ENCODE data around the gene ZNF185. TPM values are rescaled to one million over a fixed set of nuclear protein-coding genes. Genes with fewer than 3 reads are reported as not detected.

ZNF185 gene
- total and polyA plus RNA-seq, 4 donors: 2.6 to 13.5 (median 6.4) TPM

GRCh38 chrX:152930516-152930915 lies 32.6 kb downstream of the ZNF185 start:
- WGBS, 2 donors: 79 to 95% methylated on average over 4 of the region's 4 CpGs
- intact Hi-C loops (cut with DNase I): no loop called here
- no peaks in the 10 kb centered on the region for H3K36me3 ChIP-seq (ENCODE audit: control insufficient read depth in 1 of 2, insufficient read depth in 2 of 2, low read length in 1 of 2)
- no peak overlapping the region for H3K4me3 ChIP-seq (ENCODE audit: low read length in 2 of 2)
- no peaks in the 10 kb centered on the region for H3K4me1 ChIP-seq (ENCODE audit: control insufficient read depth in 1 of 2, insufficient read depth in 2 of 2, low read length in 2 of 2)
- H3K27me3 ChIP-seq (ENCODE audit: control insufficient read depth in 1 of 2, insufficient read depth in 2 of 2, low read length in 1 of 2): no peaks in the 10 kb centered on the region
- H3K9me3 ChIP-seq (ENCODE audit: control insufficient read depth, low read length): no peaks in the 10 kb centered on the region
- H3K27ac ChIP-seq (ENCODE audit: low read depth in 1 of 2, low read length in 2 of 2): no peak overlapping the region
- ATAC-seq (ENCODE audit: low FRiP score) (no peak), DNase-seq (peak; percentile 29 to 38)

GRCh38 chrX:152932144-152932543 lies 34.3 kb downstream of the ZNF185 start:
- DNase-seq: peak; percentile 29 to 49
- ATAC-seq (ENCODE audit: low FRiP score): no peak
- H3K9me3 ChIP-seq (ENCODE audit: control insufficient read depth, low read length): no peaks in the 10 kb centered on the region
- no peaks in the 10 kb centered on the region for H3K27me3 ChIP-seq (ENCODE audit: control insufficient read depth in 1 of 2, insufficient read depth in 2 of 2, low read length in 1 of 2)
- no peaks in the 10 kb centered on the region for H3K36me3 ChIP-seq (ENCODE audit: control insufficient read depth in 1 of 2, insufficient read depth in 2 of 2, low read length in 1 of 2)
- no peak overlapping the region for H3K4me3 ChIP-seq (ENCODE audit: low read length in 2 of 2)
- WGBS, 2 donors: 82 to 94% methylated on average over 6 of the region's 6 CpGs
- H3K4me1 ChIP-seq (ENCODE audit: control insufficient read depth in 1 of 2, insufficient read depth in 2 of 2, low read length in 2 of 2): no peaks in the 10 kb centered on the region
- H3K27ac ChIP-seq (ENCODE audit: low read depth in 1 of 2, low read length in 2 of 2): no peak overlapping the region
- intact Hi-C loops (cut with DNase I): no loop called here

- intact Hi-C loops (cut with DNase I): no loop called here
- Histone ChIP-seq H3K27me3 (ENCODE audit: control insufficient read depth in 1 of 2, insufficient read depth in 2 of 2, low read length in 1 of 2) (no peaks in the 10 kb centered on the region), H3K9me3 (ENCODE audit: control insufficient read depth, low read length) (no peaks in the 10 kb centered on the region), H3K36me3 (ENCODE audit: control insufficient read depth in 1 of 2, insufficient read depth in 2 of 2, low read length in 1 of 2) (no peaks in the 10 kb centered on the region), H3K4me1 (ENCODE audit: control insufficient read depth in 1 of 2, insufficient read depth in 2 of 2, low read length in 2 of 2) (no peaks in the 10 kb centered on the region), H3K4me3 (ENCODE audit: low read length in 2 of 2) (no peak overlapping the region), H3K27ac (ENCODE audit: low read depth in 1 of 2, low read length in 2 of 2) (no peak overlapping the region)
- no peak for ATAC-seq (ENCODE audit: low FRiP score)
- 78 to 94% methylated on average over 8 of the region's 8 CpGs for WGBS, 2 donors
- peak in 1 of 2 donors; percentile 51 for DNase-seq
Observed at GRCh38 chrX:152932598-152933175, 34.8 kb downstream of the ZNF185 start.

GRCh38 chrX:152936306-152936705 lies 38.4 kb downstream of the ZNF185 start:
- ATAC-seq (ENCODE audit: low FRiP score) (no peak), DNase-seq (peak; percentile 44 to 60)
- Histone ChIP-seq H3K27ac (ENCODE audit: low read depth in 1 of 2, low read length in 2 of 2) (no peak overlapping the region), H3K36me3 (ENCODE audit: control insufficient read depth in 1 of 2, insufficient read depth in 2 of 2, low read length in 1 of 2) (no peaks in the 10 kb centered on the region), H3K4me1 (ENCODE audit: control insufficient read depth in 1 of 2, insufficient read depth in 2 of 2, low read length in 2 of 2) (no peaks in the 10 kb centered on the region), H3K9me3 (ENCODE audit: control insufficient read depth, low read length) (no peaks in the 10 kb centered on the region), H3K27me3 (ENCODE audit: control insufficient read depth in 1 of 2, insufficient read depth in 2 of 2, low read length in 1 of 2) (no peaks in the 10 kb centered on the region), H3K4me3 (ENCODE audit: low read length in 2 of 2) (no peak overlapping the region)
- WGBS, 2 donors: 59 to 90% methylated on average over 2 of the region's 2 CpGs
- intact Hi-C loops (cut with DNase I): no loop called here

GRCh38 chrX:152937236-152937635 lies 39.4 kb downstream of the ZNF185 start:
- intact Hi-C loops (cut with DNase I): no loop called here
- Histone ChIP-seq H3K4me3 (ENCODE audit: low read length in 2 of 2) (no peak overlapping the region), H3K9me3 (ENCODE audit: control insufficient read depth, low read length) (no peaks in the 10 kb centered on the region), H3K27ac (ENCODE audit: low read depth in 1 of 2, low read length in 2 of 2) (no peak overlapping the region), H3K27me3 (ENCODE audit: control insufficient read depth in 1 of 2, insufficient read depth in 2 of 2, low read length in 1 of 2) (no peaks in the 10 kb centered on the region), H3K36me3 (ENCODE audit: control insufficient read depth in 1 of 2, insufficient read depth in 2 of 2, low read length in 1 of 2) (no peaks in the 10 kb centered on the region), H3K4me1 (ENCODE audit: control insufficient read depth in 1 of 2, insufficient read depth in 2 of 2, low read length in 2 of 2) (no peaks in the 10 kb centered on the region)
- 78 to 90% methylated on average over 9 of the region's 9 CpGs for WGBS, 2 donors
- peak; percentile 33 to 50 for DNase-seq
- ATAC-seq (ENCODE audit: low FRiP score): no peak

GRCh38 chrX:152941328-152942076 lies 43.6 kb downstream of the ZNF185 start:
- peak overlapping the region in 1 of 2 donors; percentile 52 for H3K27ac ChIP-seq (ENCODE audit: low read depth in 1 of 2, low read length in 2 of 2)
- no peaks in the 10 kb centered on the region for H3K4me1 ChIP-seq (ENCODE audit: control insufficient read depth in 1 of 2, insufficient read depth in 2 of 2, low read length in 2 of 2)
- intact Hi-C loops (cut with DNase I): no loop called here
- H3K27me3 ChIP-seq (ENCODE audit: control insufficient read depth in 1 of 2, insufficient read depth in 2 of 2, low read length in 1 of 2): no peaks in the 10 kb centered on the region
- 1 to 32% methylated on average over 64 to 70 of the region's 70 CpGs for WGBS, 2 donors
- DNase-seq (peak; percentile 93 to 95), ATAC-seq (ENCODE audit: low FRiP score) (peak; percentile 95)
- peak overlapping the region in 1 of 2 donors; percentile 27 for H3K4me3 ChIP-seq (ENCODE audit: low read length in 2 of 2)
- no peaks in the 10 kb centered on the region for H3K36me3 ChIP-seq (ENCODE audit: control insufficient read depth in 1 of 2, insufficient read depth in 2 of 2, low read length in 1 of 2)
- no peaks in the 10 kb centered on the region for H3K9me3 ChIP-seq (ENCODE audit: control insufficient read depth, low read length)

GRCh38 chrX:152942077-152942442 lies 44.2 kb downstream of the ZNF185 start:
- 41 to 48% methylated on average over 11 of the region's 11 CpGs for WGBS, 2 donors
- DNase-seq: no peak
- no peaks in the 10 kb centered on the region for H3K9me3 ChIP-seq (ENCODE audit: control insufficient read depth, low read length)
- peak; percentile 4 for ATAC-seq (ENCODE audit: low FRiP score)
- no peaks in the 10 kb centered on the region for H3K4me1 ChIP-seq (ENCODE audit: control insufficient read depth in 1 of 2, insufficient read depth in 2 of 2, low read length in 2 of 2)
- intact Hi-C loops (cut with DNase I): no loop called here
- no peaks in the 10 kb centered on the region for H3K36me3 ChIP-seq (ENCODE audit: control insufficient read depth in 1 of 2, insufficient read depth in 2 of 2, low read length in 1 of 2)
- no peak overlapping the region for H3K27ac ChIP-seq (ENCODE audit: low read depth in 1 of 2, low read length in 2 of 2)
- H3K4me3 ChIP-seq (ENCODE audit: low read length in 2 of 2): no peak overlapping the region
- H3K27me3 ChIP-seq (ENCODE audit: control insufficient read depth in 1 of 2, insufficient read depth in 2 of 2, low read length in 1 of 2): no peaks in the 10 kb centered on the region

GRCh38 chrX:152943826-152944225 lies 46.0 kb downstream of the ZNF185 start:
- no peaks in the 10 kb centered on the region for H3K4me1 ChIP-seq (ENCODE audit: control insufficient read depth in 1 of 2, insufficient read depth in 2 of 2, low read length in 2 of 2)
- H3K27ac ChIP-seq (ENCODE audit: low read depth in 1 of 2, low read length in 2 of 2): no peak overlapping the region
- no peaks in the 10 kb centered on the region for H3K27me3 ChIP-seq (ENCODE audit: control insufficient read depth in 1 of 2, insufficient read depth in 2 of 2, low read length in 1 of 2)
- 87 to 96% methylated on average over 1 of the region's 1 CpG for WGBS, 2 donors
- no peaks in the 10 kb centered on the region for H3K9me3 ChIP-seq (ENCODE audit: control insufficient read depth, low read length)
- DNase-seq: peak; percentile 27 to 42
- no peak for ATAC-seq (ENCODE audit: low FRiP score)
- H3K36me3 ChIP-seq (ENCODE audit: control insufficient read depth in 1 of 2, insufficient read depth in 2 of 2, low read length in 1 of 2): no peaks in the 10 kb centered on the region
- no peak overlapping the region for H3K4me3 ChIP-seq (ENCODE audit: low read length in 2 of 2)
- intact Hi-C loops (cut with DNase I): no loop called here

Data from aorta (tissue), 5 donors.